Astrocyte of the cerebellum (primary cell): ENCODE data around the gene CADM4.

Experiments
- DNase-seq: peaks from one replicate; pipeline ENCODE4 v3.0.0-alpha.2; 2011; ENCODE audit warnings: low read depth
- H3K4me3 ChIP-seq: 2 replicates; pipeline ENCODE4 v1.5.1; 2011; ENCODE audit warnings: mild to moderate bottlenecking, low read depth, low read length, moderate library complexity
- in situ Hi-C: cut with HindIII; loops from 2 replicates; pipeline ENCODE4 v1.10.0; 2017; ENCODE audit warnings: low sequenced_read_pairs
- TF ChIP-seq, protein P1 (sequence below): IDR thresholded peaks from 2 replicates; pipeline ENCODE4 v1.5.1; 2012; ENCODE audit warnings: low read length, low read depth, moderate library complexity, mild to moderate bottlenecking; ENCODE audit errors: missing control alignments

Gene CADM4

DNA sequence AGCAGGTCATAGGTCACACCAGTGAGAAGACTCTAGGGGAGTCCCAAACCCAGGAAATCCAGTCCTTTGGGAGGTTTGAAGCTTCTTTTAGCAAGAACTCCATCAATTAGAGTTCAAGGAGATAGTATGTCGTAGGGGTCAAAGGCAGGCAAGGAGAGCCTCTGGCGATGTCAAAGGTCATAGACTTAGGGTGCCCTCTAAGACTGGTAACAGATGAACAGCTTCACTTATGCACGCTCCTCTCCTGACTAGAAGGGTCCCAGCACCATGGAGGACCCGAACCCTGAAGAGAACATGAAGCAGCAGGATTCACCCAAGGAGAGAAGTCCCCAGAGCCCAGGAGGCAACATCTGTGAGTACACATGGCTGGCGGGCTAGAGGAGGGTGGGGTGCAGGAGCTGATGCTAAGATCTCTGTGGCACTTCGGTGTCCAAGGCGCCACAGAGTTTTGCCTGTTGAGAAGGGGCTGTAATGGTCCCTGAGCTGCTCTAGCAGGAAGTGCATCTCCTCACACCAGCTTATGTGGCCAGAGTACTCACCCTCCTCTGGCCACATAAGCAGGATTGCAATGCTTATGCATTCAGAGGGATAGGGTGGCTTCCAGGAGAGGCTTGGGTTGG is 42.7 kb downstream of the CADM4 start:
- no peak for DNase-seq
- TF ChIP-seq, protein P1, sequence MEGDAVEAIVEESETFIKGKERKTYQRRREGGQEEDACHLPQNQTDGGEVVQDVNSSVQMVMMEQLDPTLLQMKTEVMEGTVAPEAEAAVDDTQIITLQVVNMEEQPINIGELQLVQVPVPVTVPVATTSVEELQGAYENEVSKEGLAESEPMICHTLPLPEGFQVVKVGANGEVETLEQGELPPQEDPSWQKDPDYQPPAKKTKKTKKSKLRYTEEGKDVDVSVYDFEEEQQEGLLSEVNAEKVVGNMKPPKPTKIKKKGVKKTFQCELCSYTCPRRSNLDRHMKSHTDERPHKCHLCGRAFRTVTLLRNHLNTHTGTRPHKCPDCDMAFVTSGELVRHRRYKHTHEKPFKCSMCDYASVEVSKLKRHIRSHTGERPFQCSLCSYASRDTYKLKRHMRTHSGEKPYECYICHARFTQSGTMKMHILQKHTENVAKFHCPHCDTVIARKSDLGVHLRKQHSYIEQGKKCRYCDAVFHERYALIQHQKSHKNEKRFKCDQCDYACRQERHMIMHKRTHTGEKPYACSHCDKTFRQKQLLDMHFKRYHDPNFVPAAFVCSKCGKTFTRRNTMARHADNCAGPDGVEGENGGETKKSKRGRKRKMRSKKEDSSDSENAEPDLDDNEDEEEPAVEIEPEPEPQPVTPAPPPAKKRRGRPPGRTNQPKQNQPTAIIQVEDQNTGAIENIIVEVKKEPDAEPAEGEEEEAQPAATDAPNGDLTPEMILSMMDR: no peak

GRCh38 chr19:43595999-43596841 is 43.4 kb downstream of the CADM4 start, which contains the start of the genes IRGQ and ZNF576:
IRGQ (minus strand) TSS chr19:43596134; CDS start chr19:43595338, 796 bp downstream.
ZNF576 (plus strand) TSS chr19:43596595; CDS start chr19:43597109, 514 bp downstream.
- peak; percentile 98 for DNase-seq
- TF ChIP-seq, protein P1: no peak
- peak within 1 kb of the TSS; percentile 63 for H3K4me3 ChIP-seq
- in situ Hi-C loops: loop anchor here (5.0 kb wide), 1 partner anchor 39 kb away; no protein-coding TSS in a partner anchor

More for the DNA sequence above, 42.7 kb downstream of the CADM4 start:
- in situ Hi-C loops: loop anchor here (5.0 kb wide), 1 partner anchor 40 kb away; no protein-coding TSS in a partner anchor
- peak overlapping the region; percentile 63 for H3K4me3 ChIP-seq

- peak overlapping the region; percentile 63 for H3K4me3 ChIP-seq
- no peak for DNase-seq
- TF ChIP-seq, protein P1: no peak
- in situ Hi-C loops: loop anchor here (5.0 kb wide), 1 partner anchor 38 kb away; no protein-coding TSS in a partner anchor
Measured at GRCh38 chr19:43595605-43595998, 44.0 kb downstream of the CADM4 start.

DNA sequence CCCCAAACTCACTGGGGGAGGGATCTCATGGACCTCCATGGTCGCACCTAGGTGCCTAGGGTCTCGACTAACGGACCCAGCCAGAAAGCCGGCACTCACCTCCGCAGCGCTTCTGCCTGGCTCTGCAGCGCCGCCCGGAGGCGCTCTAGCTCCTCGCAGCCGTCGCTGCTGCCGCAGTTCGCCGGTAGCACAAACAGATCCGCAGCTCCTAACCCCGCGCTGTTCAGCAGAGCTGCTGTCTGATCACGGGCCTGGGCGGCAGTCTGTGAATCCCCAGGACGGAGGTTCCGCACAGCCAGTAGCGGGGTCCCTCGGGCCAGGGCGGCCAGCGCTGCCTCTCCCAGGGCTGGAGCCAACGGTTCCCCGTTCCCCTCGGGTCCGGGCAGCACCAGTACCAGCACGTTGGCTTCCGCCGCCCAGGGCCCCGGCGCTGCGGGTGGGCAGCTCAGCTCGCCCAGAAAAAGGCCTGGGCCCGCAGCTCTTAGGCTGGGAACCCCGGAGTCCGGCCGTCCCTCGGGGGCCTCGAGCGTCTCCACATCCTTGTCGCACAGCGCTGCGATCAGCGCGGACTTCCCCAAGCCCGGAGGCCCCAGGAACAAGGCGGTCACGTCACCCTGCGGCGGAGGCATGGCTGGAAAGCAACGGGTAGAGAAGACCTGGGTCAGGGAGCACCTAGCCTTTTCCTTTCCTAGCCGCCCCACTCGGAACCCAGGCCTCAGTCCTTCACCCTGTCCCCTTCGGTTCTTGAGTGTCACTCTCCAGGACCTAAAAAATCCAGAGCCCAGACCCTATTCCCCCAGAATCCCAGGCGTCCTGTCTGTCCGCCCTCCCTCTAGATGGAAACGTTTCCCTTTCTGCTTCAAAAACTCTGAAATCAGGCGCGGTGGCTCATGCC is 44.7 kb downstream of the CADM4 start:
- in situ Hi-C loops: loop anchor here (5.0 kb wide), 1 partner anchor 38 kb away; no protein-coding TSS in a partner anchor
- peak; percentile 24 for DNase-seq
- peak overlapping the region; percentile 63 for H3K4me3 ChIP-seq
- TF ChIP-seq, protein P1: peak; percentile 90

- DNase-seq: no peak
- in situ Hi-C loops: no loop called here
- TF ChIP-seq, protein P1: no peak
- peak overlapping the region; percentile 63 for H3K4me3 ChIP-seq
Measured at GRCh38 chr19:43594081-43594697, 45.5 kb downstream of the CADM4 start.
